ENCODE measurements around the gene SLC10A7. TPM values are rescaled to one million over a fixed set of nuclear protein-coding genes. Genes with fewer than 3 reads are reported as not detected.

The SLC10A7 gene
- total and polyA plus RNA-seq, 7 donors, result 1.3 to 5.7 (median 3.9) TPM

- H3K9me3 ChIP-seq, result no peaks in the 10 kb centered on the region
- H3K4me1 ChIP-seq, result no peaks in the 10 kb centered on the region
- no peak for DNase-seq
- no peaks in the 10 kb centered on the region for H3K36me3 ChIP-seq (ENCODE audit: insufficient read depth in 1 of 2, low read depth in 1 of 2)
- no peak overlapping the region for H3K4me3 ChIP-seq
- ATAC-seq, result no peak
- H3K27ac ChIP-seq, result no peak overlapping the region
- intact Hi-C loops (cut with DNase I), result no loop called here
- no peak for TF ChIP-seq CTCF (IDR thresholded peaks at IDR 0.05)
- H3K27me3 ChIP-seq (ENCODE audit: insufficient read depth in 3 of 3, low read length in 2 of 3), result no peaks in the 10 kb centered on the region
Measured at GRCh38 chr4:146318894-146319293, 202.8 kb downstream of the SLC10A7 start.

- TF ChIP-seq CTCF (IDR thresholded peaks at IDR 0.05), result no peak
- Histone ChIP-seq H3K27ac (no peak overlapping the region), H3K4me1 (no peaks in the 10 kb centered on the region), H3K4me3 (no peak overlapping the region), H3K36me3 (ENCODE audit: insufficient read depth in 1 of 2, low read depth in 1 of 2) (no peaks in the 10 kb centered on the region), H3K9me3 (no peaks in the 10 kb centered on the region), H3K27me3 (ENCODE audit: insufficient read depth in 3 of 3, low read length in 2 of 3) (no peaks in the 10 kb centered on the region)
- 92 to 100% (median 97%) methylated on average over 1 of the region's 1 CpG for WGBS, 3 donors
- no peak for ATAC-seq
- DNase-seq, result no peak
- intact Hi-C loops (cut with DNase I), result no loop called here
Measured at GRCh38 chr4:146317783-146318182, 204.0 kb downstream of the SLC10A7 start.

DNA sequence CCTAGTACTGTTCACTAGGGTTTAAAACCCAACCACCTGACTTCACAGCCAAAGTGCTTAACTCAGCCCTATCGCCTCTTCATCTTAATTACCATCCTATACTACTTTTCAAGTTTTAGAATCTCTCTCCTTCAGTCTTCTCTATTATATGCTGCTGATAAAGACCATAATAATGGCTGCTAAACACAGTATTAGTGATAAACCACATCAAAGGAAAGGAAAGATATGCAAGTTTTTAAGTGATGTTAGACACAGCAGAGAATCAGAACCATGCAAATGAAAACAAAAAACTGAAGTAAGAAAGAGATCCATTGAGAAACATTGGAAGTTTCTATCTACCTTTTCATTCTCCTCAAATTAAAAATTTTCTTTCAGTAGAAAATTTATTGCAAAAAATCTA, 206.6 kb downstream of the SLC10A7 start:
- H3K4me1 ChIP-seq, result no peaks in the 10 kb centered on the region
- H3K27ac ChIP-seq, result no peak overlapping the region
- intact Hi-C loops (cut with DNase I), result no loop called here
- no peaks in the 10 kb centered on the region for H3K27me3 ChIP-seq (ENCODE audit: insufficient read depth in 3 of 3, low read length in 2 of 3)
- no peaks in the 10 kb centered on the region for H3K36me3 ChIP-seq (ENCODE audit: insufficient read depth in 1 of 2, low read depth in 1 of 2)
- no peak overlapping the region for H3K4me3 ChIP-seq
- H3K9me3 ChIP-seq, result no peaks in the 10 kb centered on the region
- 97 to 100% (median 100%) methylated on average over 1 of the region's 1 CpG for WGBS, 3 donors
- ATAC-seq, result no peak
- no peak for DNase-seq
- TF ChIP-seq CTCF (IDR thresholded peaks at IDR 0.05), result no peak

- no peaks in the 10 kb centered on the region for H3K36me3 ChIP-seq (ENCODE audit: insufficient read depth in 1 of 2, low read depth in 1 of 2)
- H3K4me1 ChIP-seq, result no peaks in the 10 kb centered on the region
- intact Hi-C loops (cut with DNase I), result no loop called here
- no peak for DNase-seq
- 50 to 56% (median 51%) methylated on average over 3 of the region's 3 CpGs for WGBS, 3 donors
- H3K27me3 ChIP-seq (ENCODE audit: insufficient read depth in 3 of 3, low read length in 2 of 3), result no peaks in the 10 kb centered on the region
- no peak for TF ChIP-seq CTCF (IDR thresholded peaks at IDR 0.05)
- no peak for ATAC-seq
- no peaks in the 10 kb centered on the region for H3K9me3 ChIP-seq
- no peak overlapping the region for H3K27ac ChIP-seq
- H3K4me3 ChIP-seq, result no peak overlapping the region
Measured at GRCh38 chr4:146311238-146311970, 210.3 kb downstream of the SLC10A7 start.
